Spleen (tissue), 13 donors: Measurements from ENCODE around the gene ITSN1. TPM values are rescaled to one million over a fixed set of nuclear protein-coding genes. Genes with fewer than 3 reads are reported as not detected.

Source experiments
- DNase-seq: peaks from one replicate; pipeline ENCODE4 v3.0.0-alpha.2; 2020
- H3K27ac ChIP-seq, 8 donors: fragments of 200-600 bp; sonication (generic) in 7 of 8; 1 replicate in 4 of 8; 2 replicates in 4 of 8; pipeline versions ENCODE4 v1.5.0 to v1.8.0; 2016 to 2021; ENCODE audit warnings: inconsistent platforms in 4 of 8, mild to moderate bottlenecking in 4 of 8, moderate library complexity in 1 of 8
- H3K27me3 ChIP-seq, 7 donors: fragments of 200-600 bp; sonication (generic) in 6 of 7; replicated peaks in 1 of 7; 1 replicate in 4 of 7; 2 replicates in 3 of 7; pipeline versions ENCODE4 v1.5.0 to v1.8.0; 2016 to 2021; ENCODE audit warnings: inconsistent platforms in 3 of 7, mild to moderate bottlenecking in 1 of 7
- H3K36me3 ChIP-seq, 6 donors: fragments of 200-600 bp; sonication (generic) in 5 of 6; 1 replicate in 4 of 6; 2 replicates in 2 of 6; pipeline versions ENCODE4 v1.5.0 to v1.8.0; 2016 to 2021; ENCODE audit warnings: inconsistent platforms in 2 of 6
- H3K4me1 ChIP-seq, 6 donors: fragments of 200-600 bp; sonication (generic) in 5 of 6; 1 replicate in 3 of 6; 2 replicates in 3 of 6; pipeline versions ENCODE4 v1.5.0 to v1.8.0; 2016 to 2021; ENCODE audit warnings: inconsistent platforms in 3 of 6
- H3K4me3 ChIP-seq, 8 donors: fragments of 200-600 bp; sonication (generic) in 7 of 8; 1 replicate in 4 of 8; 2 replicates in 4 of 8; pipeline versions ENCODE4 v1.5.0 to v1.8.0; 2016 to 2021; ENCODE audit warnings: inconsistent platforms in 4 of 8, mild to moderate bottlenecking in 4 of 8, moderate library complexity in 2 of 8
- H3K9me3 ChIP-seq, 8 donors: fragments of 200-600 bp; sonication (generic) in 7 of 8; 1 replicate in 4 of 8; 2 replicates in 4 of 8; pipeline versions ENCODE4 v1.5.0 to v1.8.0; 2016 to 2021; ENCODE audit warnings: inconsistent platforms in 4 of 8
- POLR2A ChIP-seq, 3 donors: fragments of 450-650 bp; IDR thresholded peaks; one replicate each; pipeline ENCODE4 v1.5.1; 2017; ENCODE audit warnings: antibody characterized with exemption in 3 of 3, mild to moderate bottlenecking in 1 of 3
- POLR2AphosphoS5 ChIP-seq, 3 donors: sonication (generic); formaldehyde crosslinking; IDR thresholded peaks; one replicate each; pipeline ENCODE4 v1.5.1; 2017; ENCODE audit warnings: antibody characterized with exemption in 3 of 3
- WGBS, 5 donors: extraction: QIAGEN DNeasy Blood & Tissue Kit in 3 of 5; methylation state at CpG; one replicate each; pipeline versions ENCODE4 v1.1.5 to v1.1.7; 2013 to 2018; 5-methylcytosine and 5-hydroxymethylcytosine counted together
- intact Hi-C: fragments of 100-400 bp; cut with DNase I; formaldehyde crosslinking; loops from one replicate; pipeline ENCODE4 v1.15.0; 2023; ENCODE audit warnings: low total_unique reads
- long read RNA-seq, 2 donors: transcript quantifications; one replicate each; lab custom pipeline, GENCODE V29; 2026
- polyA plus RNA-seq, 3 donors: library from polyadenylated mRNA; stranded (reverse); fragments of 200-250 nt; gene quantifications; one replicate each; pipeline ENCODE4 v1.2.1, GENCODE V29; 2013
- total RNA-seq, 7 donors: library from RNA; depleted of rRNA in 3 of 7; stranded (reverse); fragments of >200 nt in 3 of 7; fragmentation: NEBNext Ultra II Directional in 4 of 7; extraction: Animal tissue kit (Norgen Biotek cat#: 25700) in 4 of 7; gene quantifications; one replicate each; pipeline versions ENCODE4 v1.1.0 to v1.2.1, GENCODE V29; 2016 to 2021
- TF ChIP-seq, protein P1 (sequence below), 11 experiments: fragments of 200-600 bp in 7 of 11; fragments of 450-650 bp in 4 of 11; sonication (generic) in 4 of 11; IDR thresholded peaks in 8 of 11; conservative IDR thresholded peaks in 3 of 11; 1 replicate in 7 of 11; 2 replicates in 4 of 11; pipeline versions ENCODE4 v1.4.0 to v1.8.0; 2016 to 2021; ENCODE audit warnings: antibody characterized with exemption in 11 of 11, inconsistent platforms in 4 of 11, mild to moderate bottlenecking in 1 of 11
- donor health status: healthy with polysubstance abuse.
- donor health status: DM: no; HTN: no; CAD: no; lungs with moderate emphysema.
- donor health status: DM: no; HTN: no; CAD: no.
- donor health status: Bipolar disorder and iron deficiency.
- donor health status: healthy.
- donor health status: DM: no; HTN: no; CAD: no.
- donor health status: DM: yes; HTN: yes; CAD: no.

Gene ITSN1
- total RNA-seq = 10 to 100 TPM; 27.1 to 89.0 (median 70.5) TPM
- 10 to 100 TPM in 1 of 3 donors, 1 to 10 TPM in 2; 4.1 to 11.6 (median 4.2) TPM for polyA plus RNA-seq
- long read RNA-seq, donor 1, partial matches to known transcripts = 209 of 531 reads
- long read RNA-seq, donor 1, other reads (novel, unspliced or antisense) = 321 of 531 reads
- long read RNA-seq, donor 2, partial matches to known transcripts = 0 of 3 reads
- long read RNA-seq, donor 2, other reads (novel, unspliced or antisense) = 0 of 3 reads

DNA sequence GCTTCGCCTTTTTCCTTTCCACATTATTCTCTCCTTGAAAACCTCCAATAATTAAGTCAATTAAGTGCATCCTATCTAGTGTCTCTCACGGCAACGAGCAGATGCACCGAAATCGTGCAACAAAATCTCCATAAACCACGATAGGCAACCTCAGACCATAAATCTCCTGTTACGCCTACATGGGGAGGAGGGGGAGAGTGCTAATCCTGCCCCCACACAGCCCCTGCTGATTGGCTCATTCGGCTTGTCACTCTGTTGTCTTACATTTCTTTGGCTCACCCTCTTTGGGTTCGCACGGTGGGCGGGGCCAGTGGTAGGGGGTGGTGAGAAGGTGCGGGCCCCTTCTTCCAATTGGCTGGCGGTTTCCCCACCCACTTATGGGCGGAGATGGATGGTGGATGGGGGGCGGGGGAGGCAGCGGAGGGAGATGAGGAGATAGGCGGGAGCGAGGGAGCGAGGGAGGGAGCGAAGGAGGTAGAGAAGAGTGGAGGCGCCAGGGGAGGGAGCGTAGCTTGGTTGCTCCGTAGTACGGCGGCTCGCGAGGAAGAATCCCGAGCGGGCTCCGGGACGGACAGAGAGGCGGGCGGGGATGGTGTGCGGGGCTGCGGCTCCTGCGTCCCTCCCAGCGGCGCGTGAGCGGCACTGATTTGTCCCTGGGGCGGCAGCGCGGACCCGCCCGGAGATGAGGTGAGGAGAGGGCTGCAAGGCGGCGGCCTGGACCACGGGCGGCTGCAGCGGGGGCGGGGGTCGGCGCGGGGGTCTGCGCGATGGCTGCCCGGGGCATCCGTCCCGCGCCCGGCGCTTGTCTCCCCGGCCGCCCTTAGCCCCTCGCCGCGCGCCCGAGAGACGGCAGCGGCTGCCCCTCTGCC lies at the start of gene ITSN1:
Gene ITSN1, plus strand, starts transcription at position 475 of the 869 bp plus-strand sequence. CDS start 76,328 bp downstream, outside the sequence.
- H3K27ac ChIP-seq = peak within 1 kb of the TSS; percentile 79 to 94 (median 91)
- WGBS, 5 donors = 0 to 1% (median 1%) methylated on average over 46 to 71 of the region's 71 CpGs
- intact Hi-C loops = no loop called here

DNA sequence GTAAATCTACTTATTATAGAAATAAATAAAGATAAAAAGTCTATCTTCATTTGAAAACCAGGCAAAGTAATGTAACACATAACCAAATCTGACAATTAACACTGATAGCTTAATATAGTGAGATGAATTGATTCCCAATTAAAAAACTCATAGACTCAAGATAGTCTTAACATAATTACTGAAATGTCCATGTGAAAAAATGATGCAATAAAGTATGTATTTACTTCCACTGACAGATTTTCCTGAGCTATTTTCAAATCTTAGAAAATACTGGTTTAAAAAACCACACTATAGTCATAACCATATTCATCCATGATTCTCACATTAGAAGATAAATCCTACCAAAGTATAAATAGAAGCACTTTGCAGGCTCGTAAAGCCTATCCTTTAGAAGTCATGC lies 44.2 kb upstream of the ITSN1 start:
- no peaks in the 10 kb centered on the region for H3K9me3 ChIP-seq
- no peak overlapping the region for H3K4me3 ChIP-seq
- TF ChIP-seq POLR2A (IDR thresholded peaks at IDR 0.05) (no peak), POLR2AphosphoS5 (IDR thresholded peaks at IDR 0.05) (no peak)
- TF ChIP-seq, protein P1, sequence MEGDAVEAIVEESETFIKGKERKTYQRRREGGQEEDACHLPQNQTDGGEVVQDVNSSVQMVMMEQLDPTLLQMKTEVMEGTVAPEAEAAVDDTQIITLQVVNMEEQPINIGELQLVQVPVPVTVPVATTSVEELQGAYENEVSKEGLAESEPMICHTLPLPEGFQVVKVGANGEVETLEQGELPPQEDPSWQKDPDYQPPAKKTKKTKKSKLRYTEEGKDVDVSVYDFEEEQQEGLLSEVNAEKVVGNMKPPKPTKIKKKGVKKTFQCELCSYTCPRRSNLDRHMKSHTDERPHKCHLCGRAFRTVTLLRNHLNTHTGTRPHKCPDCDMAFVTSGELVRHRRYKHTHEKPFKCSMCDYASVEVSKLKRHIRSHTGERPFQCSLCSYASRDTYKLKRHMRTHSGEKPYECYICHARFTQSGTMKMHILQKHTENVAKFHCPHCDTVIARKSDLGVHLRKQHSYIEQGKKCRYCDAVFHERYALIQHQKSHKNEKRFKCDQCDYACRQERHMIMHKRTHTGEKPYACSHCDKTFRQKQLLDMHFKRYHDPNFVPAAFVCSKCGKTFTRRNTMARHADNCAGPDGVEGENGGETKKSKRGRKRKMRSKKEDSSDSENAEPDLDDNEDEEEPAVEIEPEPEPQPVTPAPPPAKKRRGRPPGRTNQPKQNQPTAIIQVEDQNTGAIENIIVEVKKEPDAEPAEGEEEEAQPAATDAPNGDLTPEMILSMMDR (IDR thresholded peaks at IDR 0.05 in 8 of 11, conservative IDR thresholded peaks at IDR 0.05 in 3 of 11) = no peak
- peaks cover 13 to 99% (median 66%) of the 10 kb centered on the region in 6 donors for H3K36me3 ChIP-seq
- 84 to 98% (median 89%) methylated on average over 1 of the region's 1 CpG for WGBS, 5 donors
- H3K27me3 ChIP-seq = no peaks in the 10 kb centered on the region
- DNase-seq = no peak
- H3K27ac ChIP-seq = no peak overlapping the region
- no peaks in the 10 kb centered on the region for H3K4me1 ChIP-seq
- intact Hi-C loops = no loop called here

More for the DNA sequence above, at the start of gene ITSN1:
- Histone ChIP-seq H3K36me3 (no peaks in the 10 kb centered on the region), H3K4me1 (peaks cover 3 to 68% (median 41%) of the 10 kb centered on the region in 6 donors), H3K9me3 (no peaks in the 10 kb centered on the region), H3K27me3 (peaks cover 0 to 26% (median 3%) of the 10 kb centered on the region in 7 donors), H3K4me3 (peak within 1 kb of the TSS; percentile 77 to 100 (median 94))
- DNase-seq = peak; percentile 100
- peak in 1 of 3 donors; percentile 76 for TF ChIP-seq POLR2A (IDR thresholded peaks at IDR 0.05)
- peak; percentile 77 to 92 (median 88) for TF ChIP-seq POLR2AphosphoS5 (IDR thresholded peaks at IDR 0.05)
- TF ChIP-seq, protein P1 (IDR thresholded peaks at IDR 0.05 in 8 of 11, conservative IDR thresholded peaks at IDR 0.05 in 3 of 11) = peak in 3 of 11 experiments; percentile 3 to 10 (median 5)

DNA sequence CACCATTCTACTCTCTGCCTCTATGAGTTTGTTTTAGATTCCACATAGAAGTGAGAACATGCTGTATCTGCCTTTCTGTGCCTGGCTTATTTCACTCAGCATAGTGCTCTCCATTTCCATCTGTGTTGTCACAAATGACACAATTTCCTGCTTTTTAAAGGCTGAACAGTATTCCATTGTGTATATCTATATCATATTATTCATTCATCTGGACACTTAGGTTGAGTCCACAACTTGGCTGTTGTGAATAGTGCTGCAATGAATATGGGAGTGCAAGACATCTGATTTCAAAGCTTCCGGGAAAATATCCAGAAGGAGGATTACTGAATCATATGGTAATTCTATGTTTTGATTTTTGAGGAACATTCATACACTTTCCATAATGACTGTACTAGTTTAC lies 33.7 kb upstream of the ITSN1 start:
- Histone ChIP-seq H3K4me1 (peaks cover 0 to 6% (median 0%) of the 10 kb centered on the region in 6 donors), H3K9me3 (no peaks in the 10 kb centered on the region), H3K27ac (no peak overlapping the region), H3K36me3 (peaks cover under 1 to 92% (median 27%) of the 10 kb centered on the region in 6 donors), H3K27me3 (no peaks in the 10 kb centered on the region), H3K4me3 (no peak overlapping the region)
- 83 to 100% (median 87%) methylated on average over 1 of the region's 1 CpG for WGBS, 5 donors
- no peak for DNase-seq
- intact Hi-C loops = no loop called here
- TF ChIP-seq POLR2A (IDR thresholded peaks at IDR 0.05) (no peak), POLR2AphosphoS5 (IDR thresholded peaks at IDR 0.05) (no peak)
- TF ChIP-seq, protein P1 (IDR thresholded peaks at IDR 0.05 in 8 of 11, conservative IDR thresholded peaks at IDR 0.05 in 3 of 11) = no peak
